SU-DHL-6 (cell line): ENCODE results near the gene CNR2.

Experiments used
- H2AFZ ChIP-seq: fragments of 200-600 bp; sonication (generic); 2 replicates; pipeline ENCODE4 v1.6.1; 2014; ENCODE audit warnings: low read depth, mild to moderate bottlenecking, moderate library complexity, mixed read lengths, antibody characterized with exemption, low read length; ENCODE audit not compliant: severe bottlenecking
- H3F3A ChIP-seq: fragments of 200-600 bp; shearing (Covaris generic); 2 replicates; pipeline ENCODE4 v1.6.0; 2016; ENCODE audit warnings: antibody characterized with exemption, mild to moderate bottlenecking; ENCODE audit not compliant: insufficient read depth
- H3K27ac ChIP-seq: fragments of 200-600 bp; sonication (generic); 2 replicates; pipeline ENCODE4 v1.5.1; 2016; ENCODE audit warnings: low read depth, mild to moderate bottlenecking, low read length, moderate library complexity, mixed read lengths
- H3K27me3 ChIP-seq: fragments of 200-600 bp; sonication (generic), shearing (Covaris generic); 2 replicates; pipeline ENCODE4 v1.6.0; 2014; ENCODE audit warnings: mild to moderate bottlenecking, low read length
- H3K36me3 ChIP-seq: fragments of 200-600 bp; sonication (generic); 2 replicates; pipeline ENCODE4 v1.6.1; 2014; ENCODE audit warnings: mild to moderate bottlenecking, low read length, mixed read lengths
- H3K4me2 ChIP-seq: fragments of 300-600, 200-600 bp; shearing (Covaris generic), sonication (generic); 2 replicates; pipeline ENCODE4 v1.6.0; 2014; ENCODE audit warnings: low read length, low read depth, mild to moderate bottlenecking; ENCODE audit not compliant: poor library complexity, severe bottlenecking
- H3K4me3 ChIP-seq: fragments of 200-600 bp; sonication (generic); 2 replicates; pipeline ENCODE4 v1.5.1; 2014; ENCODE audit warnings: antibody characterized with exemption, low read length, mild to moderate bottlenecking, mixed read lengths; ENCODE audit not compliant: insufficient read depth, poor library complexity, severe bottlenecking
- H3K79me2 ChIP-seq: fragments of 200-600 bp; sonication (generic); 2 replicates; pipeline ENCODE4 v1.6.1; 2014; ENCODE audit warnings: mild to moderate bottlenecking, low read length, moderate library complexity; ENCODE audit not compliant: insufficient read depth
- H3K9ac ChIP-seq: fragments of 200-600 bp; sonication (generic); 2 replicates; pipeline ENCODE4 v1.7.0; 2014; ENCODE audit warnings: mild to moderate bottlenecking, low read length
- H3K9me2 ChIP-seq: fragments of 200-600 bp; sonication (generic); replicated peaks from 2 replicates; pipeline ENCODE4 v1.6.1; 2014; ENCODE audit warnings: low read length; ENCODE audit not compliant: insufficient read depth
- H3K9me3 ChIP-seq: fragments of 200-600 bp; sonication (generic); 2 replicates; pipeline ENCODE4 v1.6.1; 2014; ENCODE audit warnings: low read length, mixed read lengths; ENCODE audit not compliant: insufficient read depth
- H4K20me1 ChIP-seq: fragments of 200-600 bp; sonication (generic); 2 replicates; pipeline ENCODE4 v1.6.1; 2014; ENCODE audit warnings: low read depth, mild to moderate bottlenecking, antibody characterized with exemption, low read length, moderate library complexity, mixed read lengths
- EZH2phosphoT487 ChIP-seq: fragments of 200-600 bp; sonication (generic), shearing (Covaris generic); conservative IDR thresholded peaks from 2 replicates; pipeline ENCODE4 v1.6.1; 2018; ENCODE audit warnings: mild to moderate bottlenecking, antibody characterized with exemption, low read length, moderate library complexity, mixed read lengths
- TF ChIP-seq, protein P1 (sequence below): fragments of 200-600 bp; sonication (generic); IDR thresholded peaks from one replicate; pipeline ENCODE4 v1.5.1; 2017; ENCODE audit warnings: antibody characterized with exemption, mild to moderate bottlenecking, low read length, moderate library complexity; ENCODE audit not compliant: insufficient read depth, poor library complexity, severe bottlenecking

The CNR2 gene

DNA sequence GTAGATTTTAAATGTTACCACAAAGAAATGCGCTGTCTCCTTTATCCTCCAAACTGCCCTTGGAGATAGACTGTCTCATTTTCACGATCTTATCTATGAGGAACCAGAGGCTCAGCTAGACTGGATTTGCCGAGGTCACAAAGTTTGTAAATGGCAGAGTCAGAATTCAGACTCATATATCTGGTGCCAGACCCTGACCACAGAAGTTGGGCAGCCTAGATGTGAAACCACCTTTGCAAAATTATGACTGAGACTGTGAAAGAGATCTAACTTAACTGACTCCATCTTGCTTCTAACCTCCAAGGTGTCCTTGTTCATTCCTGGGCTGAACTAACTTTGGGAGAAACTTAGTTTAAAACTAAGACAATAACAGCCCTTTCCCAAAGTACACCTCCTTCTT lies 14.1 kb downstream of the CNR2 start:
- Histone ChIP-seq H3K4me3 (no peak overlapping the region), H3K4me2 (no peak overlapping the region), H3K9me2 (no peaks in the 10 kb centered on the region), H3K79me2 (peaks cover 27% of the 10 kb centered on the region), H3K27me3 (no peaks in the 10 kb centered on the region), H4K20me1 (no peaks in the 10 kb centered on the region), H3K27ac (peak overlapping the region; percentile 23), H3F3A (peaks cover 4% of the 10 kb centered on the region; the same call in 1 of the 2 replicates), H3K9ac (no peak overlapping the region), H3K36me3 (no peaks in the 10 kb centered on the region), H2AFZ (no peak overlapping the region), H3K9me3 (no peaks in the 10 kb centered on the region)
- no peak for TF ChIP-seq EZH2phosphoT487
- TF ChIP-seq, protein P1, sequence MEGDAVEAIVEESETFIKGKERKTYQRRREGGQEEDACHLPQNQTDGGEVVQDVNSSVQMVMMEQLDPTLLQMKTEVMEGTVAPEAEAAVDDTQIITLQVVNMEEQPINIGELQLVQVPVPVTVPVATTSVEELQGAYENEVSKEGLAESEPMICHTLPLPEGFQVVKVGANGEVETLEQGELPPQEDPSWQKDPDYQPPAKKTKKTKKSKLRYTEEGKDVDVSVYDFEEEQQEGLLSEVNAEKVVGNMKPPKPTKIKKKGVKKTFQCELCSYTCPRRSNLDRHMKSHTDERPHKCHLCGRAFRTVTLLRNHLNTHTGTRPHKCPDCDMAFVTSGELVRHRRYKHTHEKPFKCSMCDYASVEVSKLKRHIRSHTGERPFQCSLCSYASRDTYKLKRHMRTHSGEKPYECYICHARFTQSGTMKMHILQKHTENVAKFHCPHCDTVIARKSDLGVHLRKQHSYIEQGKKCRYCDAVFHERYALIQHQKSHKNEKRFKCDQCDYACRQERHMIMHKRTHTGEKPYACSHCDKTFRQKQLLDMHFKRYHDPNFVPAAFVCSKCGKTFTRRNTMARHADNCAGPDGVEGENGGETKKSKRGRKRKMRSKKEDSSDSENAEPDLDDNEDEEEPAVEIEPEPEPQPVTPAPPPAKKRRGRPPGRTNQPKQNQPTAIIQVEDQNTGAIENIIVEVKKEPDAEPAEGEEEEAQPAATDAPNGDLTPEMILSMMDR = no peak

DNA sequence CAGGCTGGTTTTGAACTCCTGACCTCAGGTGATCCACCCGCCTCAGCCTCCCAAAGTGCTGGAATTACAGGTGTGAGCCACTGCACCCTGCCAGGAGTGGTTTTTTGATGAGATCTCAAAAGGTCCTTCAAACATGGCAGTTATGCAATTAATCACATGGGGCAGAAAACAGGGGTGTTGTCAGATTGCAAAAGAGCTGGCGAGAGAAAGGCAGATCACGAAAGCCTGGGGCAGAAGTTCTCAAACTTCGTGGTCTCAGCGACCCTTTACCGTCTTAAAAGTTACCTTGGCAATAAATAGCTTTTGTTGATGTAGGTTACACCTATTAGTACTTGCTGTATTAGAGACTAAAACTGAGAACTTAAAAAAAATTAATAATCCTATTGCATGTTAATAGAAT lies 16.1 kb downstream of the CNR2 start:
- Histone ChIP-seq H3K27me3 (no peaks in the 10 kb centered on the region), H3K27ac (no peak overlapping the region), H3K9me2 (no peaks in the 10 kb centered on the region), H3K79me2 (peaks cover 15% of the 10 kb centered on the region; the same call in 1 of the 2 replicates), H2AFZ (no peak overlapping the region), H3K9ac (no peak overlapping the region), H4K20me1 (no peaks in the 10 kb centered on the region), H3K36me3 (no peaks in the 10 kb centered on the region), H3K4me2 (no peak overlapping the region), H3K4me3 (no peak overlapping the region), H3K9me3 (no peaks in the 10 kb centered on the region), H3F3A (peaks cover 12% of the 10 kb centered on the region; the same call in 1 of the 2 replicates)
- TF ChIP-seq, protein P1 = no peak
- no peak for TF ChIP-seq EZH2phosphoT487

DNA sequence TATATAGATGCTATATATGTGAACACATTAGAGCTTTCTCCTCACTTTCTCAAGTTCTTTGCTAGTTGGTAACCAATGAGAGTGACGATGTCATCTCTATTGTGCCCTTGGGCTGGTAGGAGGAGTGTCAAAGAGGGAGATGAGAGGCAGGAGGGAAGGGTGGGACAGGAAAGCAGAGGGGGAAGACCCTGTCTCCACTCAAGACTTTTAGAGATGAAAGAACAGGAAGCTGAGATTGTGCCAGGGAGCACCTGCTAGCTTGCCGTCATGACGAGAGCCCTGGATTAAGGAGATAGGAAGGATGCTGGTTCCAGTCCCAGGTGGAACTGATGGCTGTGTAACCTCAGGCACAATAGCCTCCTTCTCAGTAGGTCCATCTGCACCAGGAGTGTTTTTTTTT lies 16.7 kb downstream of the CNR2 start:
- Histone ChIP-seq H3K4me3 (no peak overlapping the region), H3K27ac (no peak overlapping the region), H3K9ac (no peak overlapping the region), H3K9me3 (no peaks in the 10 kb centered on the region), H4K20me1 (no peaks in the 10 kb centered on the region), H3K9me2 (no peaks in the 10 kb centered on the region), H3F3A (peaks cover 12% of the 10 kb centered on the region; the same call in 1 of the 2 replicates), H3K4me2 (no peak overlapping the region), H3K27me3 (no peaks in the 10 kb centered on the region), H2AFZ (no peak overlapping the region), H3K79me2 (peaks cover 14% of the 10 kb centered on the region; the same call in 1 of the 2 replicates), H3K36me3 (no peaks in the 10 kb centered on the region)
- TF ChIP-seq, protein P1 = no peak
- no peak for TF ChIP-seq EZH2phosphoT487

DNA sequence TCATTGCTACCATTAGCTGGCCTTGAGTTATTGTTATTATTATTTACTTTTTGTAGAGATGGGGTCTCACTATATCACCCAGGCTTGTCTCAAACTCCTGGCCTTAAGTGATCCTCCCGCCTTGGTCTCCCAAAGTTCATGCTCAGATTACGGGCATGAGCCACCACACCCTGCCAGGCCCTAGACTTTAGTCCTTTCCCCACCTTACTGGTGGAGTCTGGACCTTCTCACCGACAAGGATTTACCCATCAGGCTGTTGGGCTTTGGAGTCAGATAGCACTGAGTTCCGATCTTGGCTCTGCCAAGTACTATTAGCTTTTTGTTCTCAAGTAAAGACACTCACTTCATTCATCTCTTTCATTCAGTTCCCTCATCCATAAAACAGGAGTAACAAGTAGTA lies 17.2 kb downstream of the CNR2 start:
- no peaks in the 10 kb centered on the region for H3K9me2 ChIP-seq
- H3F3A ChIP-seq = peaks cover 12% of the 10 kb centered on the region; the same call in 1 of the 2 replicates
- TF ChIP-seq, protein P1 = no peak
- TF ChIP-seq EZH2phosphoT487 = no peak
- H3K27me3 ChIP-seq = no peaks in the 10 kb centered on the region
- no peaks in the 10 kb centered on the region for H3K36me3 ChIP-seq
- H2AFZ ChIP-seq = no peak overlapping the region
- no peaks in the 10 kb centered on the region for H3K9me3 ChIP-seq
- no peak overlapping the region for H3K4me2 ChIP-seq
- no peak overlapping the region for H3K27ac ChIP-seq
- H3K4me3 ChIP-seq = no peak overlapping the region
- H4K20me1 ChIP-seq = no peaks in the 10 kb centered on the region
- H3K79me2 ChIP-seq = peaks cover 14% of the 10 kb centered on the region; the same call in 1 of the 2 replicates
- H3K9ac ChIP-seq = no peak overlapping the region
